LNCAP (cell line): ENCODE results near the gene FBXW7.

ENCODE experiments used
- TF ChIP-seq, protein P1 (sequence below): fragments of 450-650 bp; IDR thresholded peaks from 2 replicates; pipeline ENCODE4 v1.5.1; 2017; ENCODE audit warnings: mild to moderate bottlenecking

FBXW7 gene

DNA sequence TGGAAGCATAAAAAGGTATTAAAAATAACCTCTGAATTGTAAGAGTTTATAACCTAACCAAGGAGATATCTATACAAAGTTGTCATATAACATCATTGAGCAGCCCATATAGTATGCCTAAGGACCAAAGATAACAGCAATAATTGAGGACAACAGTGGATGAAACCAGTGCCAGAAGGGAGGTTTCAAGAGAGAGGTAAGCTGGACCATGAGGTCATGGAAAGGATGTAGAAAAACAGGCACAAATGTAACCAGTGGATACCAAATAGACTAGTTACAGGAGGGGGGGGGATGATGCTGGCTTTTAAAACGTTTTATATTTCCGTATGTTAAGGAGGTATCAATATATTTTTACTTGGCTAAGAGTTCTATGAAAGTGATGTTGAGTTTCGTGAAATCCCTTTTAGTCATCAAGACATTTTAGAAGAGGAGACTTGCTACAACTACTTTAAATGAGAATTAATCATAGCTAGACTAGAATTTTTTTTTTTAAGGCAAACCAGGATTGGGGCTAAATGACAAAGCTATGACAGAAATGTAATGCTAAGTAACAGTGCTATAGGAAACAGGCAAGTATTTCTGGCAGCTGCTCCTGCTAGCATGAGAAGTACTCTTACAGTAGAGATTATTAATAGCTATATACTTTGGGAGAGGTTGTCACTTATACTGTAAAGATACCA lies 161.1 kb downstream of the FBXW7 start:
- TF ChIP-seq, protein P1, sequence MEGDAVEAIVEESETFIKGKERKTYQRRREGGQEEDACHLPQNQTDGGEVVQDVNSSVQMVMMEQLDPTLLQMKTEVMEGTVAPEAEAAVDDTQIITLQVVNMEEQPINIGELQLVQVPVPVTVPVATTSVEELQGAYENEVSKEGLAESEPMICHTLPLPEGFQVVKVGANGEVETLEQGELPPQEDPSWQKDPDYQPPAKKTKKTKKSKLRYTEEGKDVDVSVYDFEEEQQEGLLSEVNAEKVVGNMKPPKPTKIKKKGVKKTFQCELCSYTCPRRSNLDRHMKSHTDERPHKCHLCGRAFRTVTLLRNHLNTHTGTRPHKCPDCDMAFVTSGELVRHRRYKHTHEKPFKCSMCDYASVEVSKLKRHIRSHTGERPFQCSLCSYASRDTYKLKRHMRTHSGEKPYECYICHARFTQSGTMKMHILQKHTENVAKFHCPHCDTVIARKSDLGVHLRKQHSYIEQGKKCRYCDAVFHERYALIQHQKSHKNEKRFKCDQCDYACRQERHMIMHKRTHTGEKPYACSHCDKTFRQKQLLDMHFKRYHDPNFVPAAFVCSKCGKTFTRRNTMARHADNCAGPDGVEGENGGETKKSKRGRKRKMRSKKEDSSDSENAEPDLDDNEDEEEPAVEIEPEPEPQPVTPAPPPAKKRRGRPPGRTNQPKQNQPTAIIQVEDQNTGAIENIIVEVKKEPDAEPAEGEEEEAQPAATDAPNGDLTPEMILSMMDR: no peak

DNA sequence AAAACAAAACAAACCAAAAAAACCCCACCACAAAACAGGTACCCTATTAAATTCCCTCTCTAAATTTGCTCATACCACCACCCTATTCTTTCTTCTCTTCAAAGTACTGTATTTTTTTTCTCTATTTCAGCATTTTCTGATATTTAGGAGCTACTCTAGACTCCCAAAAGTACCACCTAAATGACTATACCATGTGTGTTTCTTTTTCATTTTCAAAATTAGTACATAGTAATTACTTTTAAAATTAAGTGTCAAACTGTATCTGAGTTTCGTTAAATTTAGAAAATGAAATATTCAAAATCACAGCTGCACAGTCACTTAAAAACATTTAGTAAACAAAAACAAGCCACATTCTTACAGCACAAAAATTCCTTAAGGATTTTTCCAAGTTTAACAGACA lies 161.7 kb downstream of the FBXW7 start:
- TF ChIP-seq, protein P1: no peak

DNA sequence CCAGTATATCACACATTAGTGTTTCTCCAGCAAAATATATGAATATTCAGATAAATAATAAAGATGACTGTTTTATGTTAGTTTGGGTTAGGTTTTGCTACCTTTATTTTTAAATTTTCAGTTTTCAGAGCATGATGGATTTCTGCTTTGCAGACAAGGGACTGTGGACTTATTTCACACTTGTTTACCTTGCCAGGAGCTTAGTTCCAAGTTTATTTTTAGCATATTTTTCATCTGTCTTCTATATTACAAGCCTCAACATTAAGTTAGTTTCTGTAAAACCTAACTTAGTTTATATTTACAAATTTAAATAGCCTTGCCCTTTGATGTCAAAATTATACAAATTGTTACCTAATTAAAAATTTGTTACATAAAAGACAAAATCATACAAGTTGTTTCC lies 163.4 kb downstream of the FBXW7 start:
- TF ChIP-seq, protein P1: no peak

DNA sequence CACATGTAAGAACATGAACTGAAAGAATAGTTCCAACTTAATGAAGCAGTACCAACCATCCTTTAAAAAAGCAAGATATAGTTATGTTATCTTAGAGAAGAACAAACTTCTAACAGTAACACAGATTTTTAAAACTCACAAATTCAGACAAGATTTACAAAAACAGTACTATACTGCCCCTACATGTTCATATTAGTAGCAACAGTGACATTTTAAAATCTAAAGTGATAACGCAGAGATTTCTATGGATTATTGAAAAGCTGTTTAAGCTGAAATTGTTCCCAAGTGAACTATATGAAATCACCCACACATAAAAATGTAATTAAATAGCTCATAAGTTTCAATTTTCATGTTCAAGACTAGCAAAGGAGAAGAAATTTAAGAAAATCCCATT lies 166.0 kb downstream of the FBXW7 start:
- TF ChIP-seq, protein P1: peak; percentile 36

DNA sequence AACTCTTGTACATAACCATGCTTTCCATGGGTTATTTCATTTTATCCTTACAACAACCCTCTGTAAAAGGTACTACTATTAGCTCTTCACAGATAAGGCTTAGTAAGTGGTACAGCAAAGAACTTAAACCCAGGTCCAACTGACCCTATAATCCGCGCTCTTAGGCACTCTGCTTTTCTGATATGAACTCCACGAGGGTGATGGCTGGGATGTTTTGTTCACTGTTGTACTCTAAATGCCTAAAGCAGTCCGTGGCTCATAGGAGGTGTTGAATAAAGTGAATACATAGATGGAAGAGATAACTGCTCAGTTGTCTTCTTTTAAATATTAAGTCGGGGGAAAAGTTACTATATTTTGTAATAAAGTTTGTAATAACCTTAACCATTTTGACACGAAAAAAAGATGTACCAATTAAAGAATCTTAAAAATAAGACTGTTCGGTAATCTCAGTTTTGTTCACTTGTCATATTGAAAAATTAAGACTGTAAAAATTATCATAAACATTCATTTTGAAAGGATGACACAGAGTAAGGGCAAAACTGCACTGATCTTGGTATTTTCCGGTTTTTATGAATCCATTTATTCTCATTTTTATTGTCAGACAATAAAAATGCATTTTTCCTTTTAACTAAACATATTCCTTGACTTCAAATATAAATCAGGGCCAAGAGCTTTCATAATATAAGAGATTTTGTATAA lies 166.5 kb downstream of the FBXW7 start:
- TF ChIP-seq, protein P1: no peak

DNA sequence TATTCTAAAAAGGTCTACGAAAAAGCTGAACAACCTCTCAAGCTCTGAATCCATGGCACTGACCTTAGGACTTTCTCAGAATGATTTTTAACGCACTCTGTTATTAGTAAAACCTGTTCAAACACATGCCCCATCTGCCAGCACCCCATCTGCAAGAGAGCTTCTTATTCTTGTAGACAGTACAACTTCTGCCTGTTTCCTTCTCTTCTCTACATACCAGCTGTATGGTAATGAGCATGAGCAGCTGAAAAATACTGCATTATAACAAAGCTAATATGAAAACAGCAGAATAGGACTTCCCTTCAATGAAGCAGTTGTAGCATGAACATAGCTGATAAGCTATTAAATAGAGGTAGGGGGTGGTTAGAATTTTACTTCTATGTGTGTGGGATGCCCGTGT lies 167.9 kb downstream of the FBXW7 start:
- TF ChIP-seq, protein P1: no peak

DNA sequence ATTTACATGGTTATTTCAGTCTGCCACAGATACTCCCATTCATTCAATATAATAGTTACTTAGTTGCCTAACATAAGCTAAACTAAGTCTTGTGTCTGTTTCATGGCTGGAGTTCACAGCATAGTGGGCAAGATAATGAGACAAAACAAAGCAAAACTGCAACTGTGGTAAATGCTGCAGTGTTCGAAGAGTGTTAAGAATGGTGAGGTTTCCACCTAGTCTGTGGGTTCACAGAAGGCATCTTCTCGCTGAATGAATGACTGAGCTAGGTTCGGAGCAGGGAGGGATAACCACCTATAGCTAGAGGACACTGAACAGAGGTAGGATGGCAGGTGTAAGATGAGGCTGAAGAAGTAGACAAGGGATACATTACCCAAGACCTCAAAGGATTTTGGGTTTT lies 171.0 kb downstream of the FBXW7 start:
- TF ChIP-seq, protein P1: no peak
